WTC11 (cell line): ENCODE data around the gene CAMKMT. TPM values are rescaled to one million over a fixed set of nuclear protein-coding genes. Genes with fewer than 3 reads are reported as not detected.

Experiments
- ATAC-seq: fragments of 200-7000 bp; cut with Tn5 transposase; 2 replicates; pipeline ENCODE4 v1.10.0; 2021; ENCODE audit warnings: mild to moderate bottlenecking, moderate library complexity
- CTCF ChIA-PET: fragments of 300-600 bp; sonication (Branson Sonifier 250); formaldehyde crosslinking; loops from one replicate; lab custom pipeline; 2021; ENCODE audit warnings: antibody characterized with exemption; lab: Charles Lee
- POLR2A ChIA-PET: fragments of 350-600 bp; sonication (Branson Sonifier 250); formaldehyde crosslinking; loops from one replicate; lab custom pipeline; 2021; ENCODE audit warnings: antibody characterized with exemption; lab: Charles Lee
- DNase-seq: peaks from one replicate; pipeline ENCODE4 v3.0.0; 2021; ENCODE audit warnings: low spot score
- H3K27ac Mint-ChIP-seq: 2 replicates; pipeline ENCODE4 v1.8.0; 2021; ENCODE audit warnings: mixed read lengths
- H3K27me3 Mint-ChIP-seq: 2 replicates; pipeline ENCODE4 v1.8.0; 2021; ENCODE audit warnings: low read depth, mild to moderate bottlenecking, moderate library complexity, mixed read lengths
- H3K36me3 Mint-ChIP-seq: 2 replicates; pipeline ENCODE4 v1.8.0; 2021; ENCODE audit warnings: mixed read lengths
- H3K4me1 Mint-ChIP-seq: 2 replicates; pipeline ENCODE4 v1.8.0; 2022; ENCODE audit warnings: mixed read lengths
- H3K4me3 Mint-ChIP-seq: 2 replicates; pipeline ENCODE4 v1.8.0; 2021; ENCODE audit warnings: mild to moderate bottlenecking, moderate library complexity, mixed read lengths
- H3K9me3 Mint-ChIP-seq: 2 replicates; pipeline ENCODE4 v1.8.0; 2021; ENCODE audit warnings: mixed read lengths
- ATF3 ChIP-seq: sonication (generic); formaldehyde crosslinking; conservative IDR thresholded peaks from 2 replicates; pipeline ENCODE4 v1.8.1; 2022; ENCODE audit warnings: mild to moderate bottlenecking, missing genetic modification reagents
- CBFB ChIP-seq: sonication (generic); formaldehyde crosslinking; IDR thresholded peaks from 2 replicates; pipeline ENCODE4 v1.8.1; 2022; ENCODE audit warnings: mild to moderate bottlenecking, low read depth, missing genetic modification reagents
- CDX4 ChIP-seq: fragments of 250-450 bp; sonication (Bioruptor Pico); IDR thresholded peaks from 2 replicates; pipeline ENCODE4 v1.9.0; 2021; ENCODE audit warnings: moderate library complexity, mild to moderate bottlenecking, inconsistent platforms, borderline replicate concordance
- CREM ChIP-seq: sonication (generic); formaldehyde crosslinking; IDR thresholded peaks from 2 replicates; pipeline ENCODE4 v1.8.1; 2022; ENCODE audit warnings: mild to moderate bottlenecking, missing genetic modification reagents, moderate library complexity
- ELF4 ChIP-seq: sonication (generic); formaldehyde crosslinking; IDR thresholded peaks from 2 replicates; pipeline ENCODE4 v1.8.1; 2022; ENCODE audit warnings: low read depth, mild to moderate bottlenecking, moderate library complexity, missing genetic modification reagents
- FOXK1 ChIP-seq: sonication (generic); formaldehyde crosslinking; IDR thresholded peaks from 2 replicates; pipeline ENCODE4 v1.8.0; 2022; ENCODE audit warnings: mild to moderate bottlenecking, moderate library complexity, missing genetic modification reagents
- FOXP4 ChIP-seq: sonication (generic); formaldehyde crosslinking; IDR thresholded peaks from 2 replicates; pipeline ENCODE4 v1.8.0; 2022; ENCODE audit warnings: mild to moderate bottlenecking, missing genetic modification reagents
- GTF2I ChIP-seq: fragments of 250-450 bp; sonication (Bioruptor Pico); conservative IDR thresholded peaks from 2 replicates; pipeline ENCODE4 v1.4.0; 2021; ENCODE audit warnings: mild to moderate bottlenecking
- JAZF1 ChIP-seq: fragments of 250-450 bp; sonication (Bioruptor Pico); IDR thresholded peaks from 2 replicates; pipeline ENCODE4 v1.9.0; 2021; ENCODE audit warnings: moderate library complexity, mild to moderate bottlenecking, inconsistent platforms
- NR1H2 ChIP-seq: sonication (generic); formaldehyde crosslinking; IDR thresholded peaks from 2 replicates; pipeline ENCODE4 v1.9.0; 2021; ENCODE audit warnings: mild to moderate bottlenecking, moderate library complexity, missing genetic modification reagents
- NR2C2 ChIP-seq: sonication (generic); formaldehyde crosslinking; IDR thresholded peaks from 2 replicates; pipeline ENCODE4 v1.8.0; 2022; ENCODE audit warnings: mild to moderate bottlenecking, missing genetic modification reagents
- PRDM15 ChIP-seq: sonication (generic); formaldehyde crosslinking; IDR thresholded peaks from 2 replicates; pipeline ENCODE4 v1.8.0; 2022; ENCODE audit warnings: missing genetic modification reagents
- PREB ChIP-seq: sonication (generic); formaldehyde crosslinking; IDR thresholded peaks from 2 replicates; pipeline ENCODE4 v1.8.1; 2022; ENCODE audit warnings: mild to moderate bottlenecking, missing genetic modification reagents, moderate library complexity, borderline replicate concordance
- RELA ChIP-seq: sonication (generic); formaldehyde crosslinking; IDR thresholded peaks from 2 replicates; pipeline ENCODE4 v1.8.1; 2022; ENCODE audit warnings: missing genetic modification reagents, mild to moderate bottlenecking, borderline replicate concordance
- RORB ChIP-seq: fragments of 250-450 bp; sonication (Bioruptor Pico); IDR thresholded peaks from 2 replicates; pipeline ENCODE4 v1.9.0; 2021; ENCODE audit warnings: mild to moderate bottlenecking
- SMAD3 ChIP-seq: sonication (generic); formaldehyde crosslinking; IDR thresholded peaks from 2 replicates; pipeline ENCODE4 v1.8.0; 2022; ENCODE audit warnings: missing genetic modification reagents, mild to moderate bottlenecking, borderline replicate concordance
- TEAD4 ChIP-seq: sonication (generic); formaldehyde crosslinking; IDR thresholded peaks from 2 replicates; pipeline ENCODE4 v1.8.0; 2022; ENCODE audit warnings: mild to moderate bottlenecking, missing genetic modification reagents
- USF2 ChIP-seq: sonication (generic); formaldehyde crosslinking; IDR thresholded peaks from 2 replicates; pipeline ENCODE4 v1.8.1; 2023; ENCODE audit warnings: mild to moderate bottlenecking, missing genetic modification reagents, moderate library complexity
- ZBTB43 ChIP-seq: sonication (generic); formaldehyde crosslinking; IDR thresholded peaks from 2 replicates; pipeline ENCODE4 v1.8.1; 2023; ENCODE audit warnings: mild to moderate bottlenecking, missing genetic modification reagents
- ZNF263 ChIP-seq: sonication (generic); formaldehyde crosslinking; IDR thresholded peaks from 2 replicates; pipeline ENCODE4 v1.8.1; 2022; ENCODE audit warnings: low read depth, mild to moderate bottlenecking, moderate library complexity, missing genetic modification reagents
- ZSCAN18 ChIP-seq: fragments of 250-450 bp; sonication (Bioruptor Pico); IDR thresholded peaks from 2 replicates; pipeline ENCODE4 v2.1.2; 2022; ENCODE audit warnings: mild to moderate bottlenecking, moderate library complexity
- total RNA-seq: library from RNA; stranded (reverse); gene quantifications from 3 replicates; pipeline ENCODE4 v1.2.3, GENCODE V29; 2021

Gene CAMKMT
- total RNA-seq, 1 experiment from 2014 or later = 20.6 TPM

- POLR2A ChIA-PET = interaction anchor here (0.7 kb wide), 1 partner anchor 13 kb away, joined by 3 read pairs; no protein-coding TSS in a partner anchor
- H3K27me3 Mint-ChIP-seq = peaks cover 22% of the 10 kb centered on the region
Observed at GRCh38 chr2:44777036-44777435, 415.3 kb downstream of the CAMKMT start.

GRCh38 chr2:44777537-44777936 is 415.8 kb downstream of the CAMKMT start:
- Mint-ChIP-seq H3K27ac (peak overlapping the region; percentile 82), H3K9me3 (peaks cover 23% of the 10 kb centered on the region), H3K27me3 (peaks cover 22% of the 10 kb centered on the region), H3K4me1 (peaks cover 68% of the 10 kb centered on the region), H3K4me3 (peak overlapping the region; percentile 66), H3K36me3 (peaks cover 22% of the 10 kb centered on the region)
- ChIA-PET CTCF (interaction anchor here (1.4 to 1.7 kb wide), 2 partner anchors 25 to 298 kb away, joined by 3 to 5 read pairs; no protein-coding TSS in a partner anchor), POLR2A (interaction anchor here (0.6 to 2.7 kb wide), 2 partner anchors 13 to 644 kb away, joined by 5 to 10 read pairs; no protein-coding TSS in a partner anchor)
- DNase-seq (peak; percentile 52), ATAC-seq (no peak)
- TF ChIP-seq ZSCAN18 = no peak
- TF ChIP-seq CDX4 (CRISPR knock-in tag) = no peak
- TF ChIP-seq TEAD4 = no peak
- no peak for TF ChIP-seq RELA
- TF ChIP-seq USF2 (CRISPR knock-in tag) = no peak
- TF ChIP-seq JAZF1 (CRISPR knock-in tag) = no peak
- no peak for TF ChIP-seq FOXP4 (CRISPR knock-in tag)
- no peak for TF ChIP-seq PREB
- TF ChIP-seq CREM (CRISPR knock-in tag) = no peak
- no peak for TF ChIP-seq SMAD3
- no peak for TF ChIP-seq CBFB

More at GRCh38 chr2:44777036-44777435, 415.3 kb downstream of the CAMKMT start:
- TF ChIP-seq NR1H2 (CRISPR knock-in tag) (no peak), PRDM15 (CRISPR knock-in tag) (no peak), ELF4 (no peak), FOXK1 (no peak), CBFB (no peak), NR2C2 (CRISPR knock-in tag) (no peak), ATF3 (no peak), CREM (CRISPR knock-in tag) (no peak), GTF2I (CRISPR knock-in tag) (no peak), RORB (CRISPR knock-in tag) (no peak), ZNF263 (CRISPR knock-in tag) (no peak), ZBTB43 (CRISPR knock-in tag) (no peak)
- Mint-ChIP-seq H3K27ac (no peak overlapping the region), H3K36me3 (peaks cover 22% of the 10 kb centered on the region), H3K4me3 (peak overlapping the region; percentile 66; the same call in 1 of the 2 replicates), H3K4me1 (peaks cover 73% of the 10 kb centered on the region), H3K9me3 (peaks cover 21% of the 10 kb centered on the region)
- no peak for ATAC-seq
- DNase-seq = no peak
- CTCF ChIA-PET = interaction anchor here (1.4 to 1.7 kb wide), 2 partner anchors 26 to 298 kb away, joined by 3 to 5 read pairs; no protein-coding TSS in a partner anchor
